Thoracic aorta (tissue), 2 donors: ENCODE results near the gene TSPYL4. TPM values are rescaled to one million over a fixed set of nuclear protein-coding genes. Genes with fewer than 3 reads are reported as not detected.

Experiments
- ATAC-seq: fragments of 150-250 bp; one replicate; pipeline ENCODE4 v1.8.0; 2017; ENCODE audit warnings: low read depth; ENCODE audit not compliant: insufficient number of reproducible peaks, low FRiP score
- DNase-seq: peaks from one replicate; pipeline ENCODE4 v3.0.0-alpha.2; 2020; ENCODE audit warnings: low spot score
- H3K27ac ChIP-seq, 2 donors: fragments of 200-600 bp; sonication (generic); 1 replicate in 1 of 2; 2 replicates in 1 of 2; pipeline ENCODE4 v1.5.1; 2016; ENCODE audit warnings: mild to moderate bottlenecking in 2 of 2, moderate library complexity in 2 of 2
- H3K27me3 ChIP-seq: fragments of 200-600 bp; sonication (generic); replicated peaks from 2 replicates; pipeline ENCODE4 v1.6.0; 2016; ENCODE audit warnings: mild to moderate bottlenecking; ENCODE audit not compliant: insufficient read depth
- H3K36me3 ChIP-seq: fragments of 200-600 bp; sonication (generic); one replicate; pipeline ENCODE4 v1.5.1; 2016
- H3K4me1 ChIP-seq, 2 donors: fragments of 200-600 bp; sonication (generic); 1 replicate in 1 of 2; 2 replicates in 1 of 2; pipeline versions ENCODE4 v1.5.1 to v1.6.0; 2016; ENCODE audit warnings: low read depth in 2 of 2, mild to moderate bottlenecking in 1 of 2; ENCODE audit not compliant: control insufficient read depth in 1 of 2
- H3K4me3 ChIP-seq: fragments of 200-600 bp; sonication (generic); 2 replicates; pipeline ENCODE4 v1.5.1; 2016; ENCODE audit warnings: mild to moderate bottlenecking
- H3K9me3 ChIP-seq: fragments of 200-600 bp; sonication (generic); 2 replicates; pipeline ENCODE4 v1.5.1; 2016
- CTCF ChIP-seq: fragments of 200-600 bp; sonication (generic); IDR thresholded peaks from one replicate; pipeline ENCODE4 v1.5.1; 2019; ENCODE audit warnings: antibody characterized with exemption
- total RNA-seq, 2 donors: library from RNA; depleted of rRNA; stranded (reverse); fragments of >200 nt; gene quantifications; one replicate each; pipeline versions ENCODE4 v1.1.0 to v1.2.3, GENCODE V29; 2016

TSPYL4 gene
- total RNA-seq, 2 donors from 2014 or later, result 13.1 to 18.0 TPM

- H3K4me1 ChIP-seq, result peaks cover 36 to 48% of the 10 kb centered on the region in 2 donors
These were observed 602 bp upstream of the TSPYL4 start for GRCh38 chr6:116254297-116255056.

GRCh38 chr6:116253188-116253504, 729 bp downstream of the TSPYL4 start:
- no peak for ATAC-seq
- H3K4me1 ChIP-seq, result peaks cover 40 to 61% of the 10 kb centered on the region in 2 donors
- no peak for TF ChIP-seq CTCF

More at GRCh38 chr6:116254297-116255056, 602 bp upstream of the TSPYL4 start:
- Histone ChIP-seq H3K27ac (peak overlapping the region; percentile 89 to 94), H3K4me3 (peak overlapping the region; percentile 89), H3K27me3 (no peaks in the 10 kb centered on the region), H3K36me3 (no peaks in the 10 kb centered on the region), H3K9me3 (no peaks in the 10 kb centered on the region)
- ATAC-seq, result no peak
- DNase-seq, result no peak
- no peak for TF ChIP-seq CTCF

GRCh38 chr6:116251568-116252384, 2.1 kb downstream of the TSPYL4 start:
- ATAC-seq (no peak), DNase-seq (no peak)
- Histone ChIP-seq H3K27ac (peak overlapping the region; percentile 43 to 66), H3K4me3 (peak overlapping the region; percentile 89), H3K27me3 (no peaks in the 10 kb centered on the region), H3K36me3 (no peaks in the 10 kb centered on the region), H3K9me3 (no peaks in the 10 kb centered on the region), H3K4me1 (peaks cover 40 to 61% of the 10 kb centered on the region in 2 donors)
- no peak for TF ChIP-seq CTCF

More at GRCh38 chr6:116253188-116253504, 729 bp downstream of the TSPYL4 start:
- H3K36me3 ChIP-seq, result no peaks in the 10 kb centered on the region
- no peak for DNase-seq
- no peaks in the 10 kb centered on the region for H3K27me3 ChIP-seq
- H3K4me3 ChIP-seq, result peak overlapping the region; percentile 89
- H3K27ac ChIP-seq, result peak overlapping the region; percentile 89 to 94
- no peaks in the 10 kb centered on the region for H3K9me3 ChIP-seq

- Histone ChIP-seq H3K4me1 (peaks cover 35 to 51% of the 10 kb centered on the region in 2 donors), H3K27ac (no peak overlapping the region), H3K4me3 (no peak overlapping the region), H3K36me3 (peaks cover 4% of the 10 kb centered on the region), H3K9me3 (no peaks in the 10 kb centered on the region), H3K27me3 (no peaks in the 10 kb centered on the region)
- DNase-seq (no peak), ATAC-seq (no peak)
- no peak for TF ChIP-seq CTCF
These were observed 5.3 kb downstream of the TSPYL4 start for GRCh38 chr6:116248577-116248976.

- TF ChIP-seq CTCF, result no peak
- no peak for ATAC-seq
- H3K4me1 ChIP-seq, result peaks cover 30 to 41% of the 10 kb centered on the region in 2 donors
These were observed 6.6 kb downstream of the TSPYL4 start for GRCh38 chr6:116247285-116247684.

More at GRCh38 chr6:116247285-116247684, 6.6 kb downstream of the TSPYL4 start:
- Histone ChIP-seq H3K36me3 (peaks cover 4% of the 10 kb centered on the region), H3K9me3 (no peaks in the 10 kb centered on the region), H3K27me3 (no peaks in the 10 kb centered on the region), H3K4me3 (no peak overlapping the region), H3K27ac (no peak overlapping the region)
- DNase-seq, result no peak
